ENCODE results near the gene FOS. TPM values are rescaled to one million over a fixed set of nuclear protein-coding genes. Genes with fewer than 3 reads are reported as not detected.
A peak's percentile ranks its signal among the peaks of the same experiment; 100 is the strongest.

Gene FOS
- total and polyA plus RNA-seq, 2 of the 4 experiments (the other 2 are of a cell fraction), result 53.6 to 171 TPM

DNA sequence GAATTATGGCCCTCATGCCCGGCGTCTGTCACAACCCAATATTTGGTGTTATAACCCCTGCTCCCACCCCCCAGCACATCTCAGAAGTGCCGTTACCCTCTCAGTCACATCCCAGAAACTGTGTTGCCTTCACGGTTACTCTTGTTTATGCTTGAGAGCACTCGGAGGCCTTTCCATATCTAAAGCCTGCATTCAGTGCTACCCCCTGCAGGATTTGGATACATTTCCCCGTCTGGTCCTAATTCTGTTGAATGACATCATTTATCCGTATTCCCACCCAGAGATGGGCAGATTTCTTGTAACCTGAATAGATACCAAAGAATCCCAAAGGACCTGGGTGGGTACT is 19.1 kb upstream of the FOS start:
- peaks cover 0 to 5% of the 10 kb centered on the region in 2 experiments; a peak in 1 of 4 replicates for H3K79me1 ChIP-seq (ENCODE audit: low read depth in 1 of 2, low read length in 2 of 2)
- H3K27ac ChIP-seq (ENCODE audit: insufficient read depth, low read length), result peak overlapping the region; percentile 75
- 0% methylated on average over 2 of the region's 7 CpGs; no CpG with 5 or more reads in 1 of the 2 experiments for WGBS, 2 experiments (ENCODE audit: extremely low coverage in 2 of 2, insufficient read length in 1 of 2)
- H3K4me2 ChIP-seq (ENCODE audit: low read depth, low read length), result peak overlapping the region; percentile 94
- peaks cover 8% of the 10 kb centered on the region for H3K4me1 ChIP-seq (ENCODE audit: control insufficient read depth, insufficient read depth, low read length)
- H3K36me3 ChIP-seq (ENCODE audit: control insufficient read depth, insufficient read depth, low read length), result no peaks in the 10 kb centered on the region
- intact Hi-C loops (cut with micrococcal nuclease), result loop anchor here (1.0 to 2.0 kb wide), 3 partner anchors 17 to 83 kb away; partner anchors contain the start of gene TMED10
- peak overlapping the region; percentile 43 for H4K5ac ChIP-seq (ENCODE audit: low read depth, low read length)
- DNase-seq (peak; percentile 77), ATAC-seq (ENCODE audit: low read depth) (peak; percentile 13)
- peak overlapping the region; percentile 10; the same call in 1 of the 3 replicates for H2BK15ac ChIP-seq (ENCODE audit: low read depth, low read length)
- peak overlapping the region; percentile 72 for H2BK5ac ChIP-seq (ENCODE audit: low read depth, low read length, poor library complexity, severe bottlenecking)
- peak overlapping the region; percentile 56 for H3K9ac ChIP-seq (ENCODE audit: low read depth, low read length)
- ChIA-PET CTCF (no interaction called here), POLR2A (ENCODE audit: unreplicated experiment) (no interaction called here)
- peak overlapping the region; percentile 53 for H3K4me3 ChIP-seq (ENCODE audit: insufficient read depth, low read depth, low read length)
- peak overlapping the region; percentile 75 for H3K18ac ChIP-seq (ENCODE audit: low read depth, low read length)
- H3K4ac ChIP-seq (ENCODE audit: low read depth, low read length), result peak overlapping the region; percentile 82
- H4K91ac ChIP-seq (ENCODE audit: insufficient read depth, low read depth, low read length), result peak overlapping the region; percentile 5; the same call in 1 of the 2 replicates
- H2AFZ ChIP-seq (replicated peaks; ENCODE audit: low read length, poor library complexity), result peak overlapping the region; percentile 95
- peak overlapping the region; percentile 75 for H2AK9ac ChIP-seq (replicated peaks; ENCODE audit: low read depth, low read length, poor library complexity)
- H3K27me3 ChIP-seq (ENCODE audit: control insufficient read depth, insufficient read depth, low read length), result no peaks in the 10 kb centered on the region
- dilution Hi-C loops (cut with HindIII; ENCODE audit: low sequenced_read_pairs, unreplicated experiment), result no loop called here
- peak overlapping the region; percentile 97 for H3K14ac ChIP-seq (replicated peaks; ENCODE audit: low read depth, low read length)
- H3K9me1 ChIP-seq (ENCODE audit: insufficient read depth, low read length), result peaks cover 3% of the 10 kb centered on the region; the same call in 1 of the 2 replicates
- H3K9me3 ChIP-seq (ENCODE audit: control insufficient read depth, insufficient read depth, low read length), result no peaks in the 10 kb centered on the region
- TF ChIP-seq MAFK (IDR thresholded peaks at IDR 0.05; ENCODE audit: low read depth, low read length) (no peak), RAD21 (IDR thresholded peaks at IDR 0.05; ENCODE audit: low read length) (peak; percentile 35; the same call in 1 of the 2 replicates), CEBPB (IDR thresholded peaks at IDR 0.05; ENCODE audit: low read depth, low read length) (no peak), POLR2A (IDR thresholded peaks at IDR 0.05; ENCODE audit: low read depth, low read length) (peak; percentile 69), RCOR1 (IDR thresholded peaks at IDR 0.05; ENCODE audit: insufficient replicate concordance, low read length) (no peak), NFE2L2 (IDR thresholded peaks at IDR 0.05; ENCODE audit: low read depth, low read length) (no peak), MAZ (IDR thresholded peaks at IDR 0.05; ENCODE audit: borderline replicate concordance, low read depth, low read length) (no peak), CHD1 (IDR thresholded peaks at IDR 0.05; ENCODE audit: low read depth, low read length) (no peak)
- TF ChIP-seq, protein P1, sequence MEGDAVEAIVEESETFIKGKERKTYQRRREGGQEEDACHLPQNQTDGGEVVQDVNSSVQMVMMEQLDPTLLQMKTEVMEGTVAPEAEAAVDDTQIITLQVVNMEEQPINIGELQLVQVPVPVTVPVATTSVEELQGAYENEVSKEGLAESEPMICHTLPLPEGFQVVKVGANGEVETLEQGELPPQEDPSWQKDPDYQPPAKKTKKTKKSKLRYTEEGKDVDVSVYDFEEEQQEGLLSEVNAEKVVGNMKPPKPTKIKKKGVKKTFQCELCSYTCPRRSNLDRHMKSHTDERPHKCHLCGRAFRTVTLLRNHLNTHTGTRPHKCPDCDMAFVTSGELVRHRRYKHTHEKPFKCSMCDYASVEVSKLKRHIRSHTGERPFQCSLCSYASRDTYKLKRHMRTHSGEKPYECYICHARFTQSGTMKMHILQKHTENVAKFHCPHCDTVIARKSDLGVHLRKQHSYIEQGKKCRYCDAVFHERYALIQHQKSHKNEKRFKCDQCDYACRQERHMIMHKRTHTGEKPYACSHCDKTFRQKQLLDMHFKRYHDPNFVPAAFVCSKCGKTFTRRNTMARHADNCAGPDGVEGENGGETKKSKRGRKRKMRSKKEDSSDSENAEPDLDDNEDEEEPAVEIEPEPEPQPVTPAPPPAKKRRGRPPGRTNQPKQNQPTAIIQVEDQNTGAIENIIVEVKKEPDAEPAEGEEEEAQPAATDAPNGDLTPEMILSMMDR (conservative IDR thresholded peaks at IDR 0.05; ENCODE audit: low read depth, low read length), result peak; percentile 28
- TF ChIP-seq, protein P2, sequence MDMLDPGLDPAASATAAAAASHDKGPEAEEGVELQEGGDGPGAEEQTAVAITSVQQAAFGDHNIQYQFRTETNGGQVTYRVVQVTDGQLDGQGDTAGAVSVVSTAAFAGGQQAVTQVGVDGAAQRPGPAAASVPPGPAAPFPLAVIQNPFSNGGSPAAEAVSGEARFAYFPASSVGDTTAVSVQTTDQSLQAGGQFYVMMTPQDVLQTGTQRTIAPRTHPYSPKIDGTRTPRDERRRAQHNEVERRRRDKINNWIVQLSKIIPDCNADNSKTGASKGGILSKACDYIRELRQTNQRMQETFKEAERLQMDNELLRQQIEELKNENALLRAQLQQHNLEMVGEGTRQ (IDR thresholded peaks at IDR 0.05; ENCODE audit: low read depth, low read length), result peak; percentile 14; the same call in 1 of the 2 replicates
- peak overlapping the region; percentile 6; the same call in 1 of the 2 replicates for H2AK5ac ChIP-seq (ENCODE audit: low read depth, low read length)
- H4K20me1 ChIP-seq (ENCODE audit: insufficient read depth, low read length), result no peaks in the 10 kb centered on the region
- H3K23ac ChIP-seq (ENCODE audit: low read depth, low read length), result peak overlapping the region; percentile 72; the same call in 1 of the 2 replicates
- in situ Hi-C loops (cut with MboI; ENCODE audit: low sequenced_read_pairs), result no loop called here
- peak overlapping the region; percentile 82 for H2BK120ac ChIP-seq (ENCODE audit: low read depth, low read length)
- H4K8ac ChIP-seq (ENCODE audit: low read depth in 2 of 2, low read length in 2 of 2), result peak overlapping the region; percentile 10 to 89; a peak in 2 of 4 replicates
- peak overlapping the region; percentile 7; the same call in 1 of the 2 replicates for H3K56ac ChIP-seq (ENCODE audit: extremely low read depth, insufficient read depth, low read length)
- peak overlapping the region; percentile 81 for H2BK20ac ChIP-seq (ENCODE audit: low read depth, low read length)
- BruUV-seq (replicated peaks), result no TSS peak

All from IMR-90 (cell line).